GM23338 (cell line): ENCODE measurements around the gene PIGN. TPM values are rescaled to one million over a fixed set of nuclear protein-coding genes. Genes with fewer than 3 reads are reported as not detected.

Source experiments
- ATAC-seq: fragments of 200-7000 bp; cut with Tn5 transposase; 3 replicates; pipeline ENCODE4 v1.9.1; 2020
- DNase-seq: peaks from one replicate; pipeline ENCODE4 v3.0.0-alpha.2; 2015; ENCODE audit warnings: low spot score
- H2AFZ ChIP-seq: fragments of 200-600 bp; sonication (generic); 2 replicates; pipeline ENCODE4 v1.8.0; 2016; ENCODE audit warnings: antibody characterized with exemption, mild to moderate bottlenecking, moderate library complexity
- H3F3A ChIP-seq: fragments of 200-600 bp; sonication (generic); replicated peaks from 2 replicates; pipeline ENCODE4 v1.8.0; 2017; ENCODE audit warnings: antibody characterized with exemption, mixed run types, low read depth
- H3K27ac ChIP-seq: fragments of 200-600 bp; sonication (generic); 2 replicates; pipeline ENCODE4 v1.6.1; 2016; ENCODE audit warnings: low read depth
- H3K27me3 ChIP-seq: fragments of 200-600 bp; sonication (generic); 2 replicates; pipeline ENCODE4 v1.8.0; 2016; ENCODE audit warnings: mild to moderate bottlenecking, mixed run types, moderate library complexity; ENCODE audit not compliant: insufficient read depth
- H3K36me3 ChIP-seq: fragments of 200-600 bp; sonication (generic); 2 replicates; pipeline ENCODE4 v1.8.0; 2016; ENCODE audit warnings: mild to moderate bottlenecking; ENCODE audit not compliant: insufficient read depth
- H3K4me1 ChIP-seq: fragments of 200-600 bp; sonication (generic); 2 replicates; pipeline ENCODE4 v1.8.0; 2016; ENCODE audit warnings: mild to moderate bottlenecking, moderate library complexity; ENCODE audit not compliant: insufficient read depth
- H3K4me2 ChIP-seq: fragments of 200-600 bp; sonication (generic); 2 replicates; pipeline ENCODE4 v1.7.1; 2017; ENCODE audit warnings: mixed run types
- H3K4me3 ChIP-seq: fragments of 200-600 bp; sonication (generic); 2 replicates; pipeline ENCODE4 v1.6.1; 2016; ENCODE audit warnings: mixed run types
- H3K79me2 ChIP-seq: fragments of 200-600 bp; sonication (generic); replicated peaks from 2 replicates; pipeline ENCODE4 v1.8.0; 2017; ENCODE audit warnings: mild to moderate bottlenecking; ENCODE audit not compliant: insufficient read depth
- H3K9me2 ChIP-seq: fragments of 200-600 bp; sonication (generic); 2 replicates; pipeline ENCODE4 v1.8.0; 2017; ENCODE audit not compliant: insufficient read depth
- H4K20me1 ChIP-seq: fragments of 200-600 bp; sonication (generic); replicated peaks from 2 replicates; pipeline ENCODE4 v1.8.0; 2017; ENCODE audit warnings: mild to moderate bottlenecking; ENCODE audit not compliant: insufficient read depth
- H3K27ac Mint-ChIP-seq: 2 replicates; pipeline ENCODE4 v1.8.0; 2020; ENCODE audit warnings: inconsistent platforms, mild to moderate bottlenecking, moderate library complexity, mixed read lengths
- H3K27me3 Mint-ChIP-seq: 3 replicates; pipeline ENCODE4 v1.8.0; 2022; ENCODE audit warnings: low read depth, mild to moderate bottlenecking, moderate library complexity, mixed read lengths, inconsistent platforms; ENCODE audit not compliant: insufficient read depth, poor library complexity
- H3K36me3 Mint-ChIP-seq: 3 replicates; pipeline ENCODE4 v1.8.0; 2021; ENCODE audit warnings: low read depth, mild to moderate bottlenecking, inconsistent platforms, moderate library complexity, mixed read lengths
- H3K4me1 Mint-ChIP-seq: 3 replicates; pipeline ENCODE4 v1.8.0; 2020; ENCODE audit warnings: mild to moderate bottlenecking, inconsistent platforms, mixed read lengths
- H3K4me3 Mint-ChIP-seq: 3 replicates; pipeline ENCODE4 v1.8.0; 2021; ENCODE audit warnings: moderate library complexity, mild to moderate bottlenecking, inconsistent platforms, mixed read lengths
- H3K9me3 Mint-ChIP-seq: 3 replicates; pipeline ENCODE4 v1.8.0; 2020; ENCODE audit warnings: moderate library complexity, mild to moderate bottlenecking, inconsistent platforms, mixed read lengths
- CREB1 ChIP-seq: fragments of 250-450 bp; sonication (Bioruptor Pico); IDR thresholded peaks from 2 replicates; pipeline ENCODE4 v1.5.0; 2020; ENCODE audit warnings: low read depth, mild to moderate bottlenecking, moderate library complexity
- EZH2 ChIP-seq: fragments of 200-600 bp; sonication (generic); IDR thresholded peaks from one replicate; pipeline ENCODE4 v1.8.0; 2017; ENCODE audit warnings: antibody characterized with exemption, mild to moderate bottlenecking, low read depth; ENCODE audit not compliant: unreplicated experiment
- EZH2phosphoT487 ChIP-seq: fragments of 200-600 bp; sonication (generic); IDR thresholded peaks from one replicate; pipeline ENCODE4 v1.8.1; 2018; ENCODE audit warnings: antibody characterized with exemption; ENCODE audit not compliant: unreplicated experiment
- JUNB ChIP-seq: IDR thresholded peaks from one replicate; pipeline ENCODE4 v1.6.1; 2016; ENCODE audit warnings: antibody characterized with exemption; ENCODE audit not compliant: unreplicated experiment
- POLR2AphosphoS5 ChIP-seq: IDR thresholded peaks from 2 replicates; pipeline ENCODE4 v1.6.1; 2016; ENCODE audit warnings: antibody characterized with exemption, low read depth
- ZNF114 ChIP-seq: fragments of 250-450 bp; sonication (Bioruptor Pico); IDR thresholded peaks from 2 replicates; pipeline ENCODE4 v1.5.0; 2020; ENCODE audit warnings: mild to moderate bottlenecking, moderate library complexity
- ZNF331 ChIP-seq: fragments of 250-450 bp; sonication (Bioruptor Pico); IDR thresholded peaks from 2 replicates; pipeline ENCODE4 v1.5.0; 2020; ENCODE audit warnings: low read depth, mild to moderate bottlenecking, moderate library complexity
- polyA plus RNA-seq: library from polyadenylated mRNA; unstranded; fragments of >200 nt; fragmentation: Nextera tagmentation; extraction: Ambion mirVana; gene quantifications from 2 replicates; pipeline ENCODE4 v1.2.1, GENCODE V29; 2016
- total RNA-seq: library from RNA; depleted of rRNA; stranded (reverse); fragments of >200 nt; shearing (Covaris generic); gene quantifications from 2 replicates; pipeline ENCODE4 v1.2.3, GENCODE V29; 2014
- TF ChIP-seq, protein P1 (sequence below): IDR thresholded peaks from one replicate; pipeline ENCODE4 v1.6.1; 2018; ENCODE audit warnings: antibody characterized with exemption; ENCODE audit not compliant: unreplicated experiment
- TF ChIP-seq, protein P2 (sequence below), 2 experiments: fragments of 200-600 bp in 1 of 2; sonication (generic) in 1 of 2; conservative IDR thresholded peaks; 2 replicates each; pipeline versions ENCODE4 v1.5.1 to v1.6.1; 2016 to 2017; ENCODE audit warnings: antibody characterized with exemption in 2 of 2, low read depth in 2 of 2, mild to moderate bottlenecking in 2 of 2, moderate library complexity in 1 of 2
- TF ChIP-seq, protein P3 (sequence below): IDR thresholded peaks from 2 replicates; pipeline ENCODE4 v1.6.1; 2016; ENCODE audit warnings: antibody characterized with exemption
- TF ChIP-seq, protein P4 (sequence below): fragments of 250-450 bp; sonication (Bioruptor Pico); IDR thresholded peaks from 2 replicates; pipeline ENCODE4 v1.5.0; 2020; ENCODE audit warnings: mild to moderate bottlenecking, moderate library complexity

The PIGN gene
- total and polyA plus RNA-seq, 2 experiments from 2014 or later = 9.4 to 33.0 TPM

DNA sequence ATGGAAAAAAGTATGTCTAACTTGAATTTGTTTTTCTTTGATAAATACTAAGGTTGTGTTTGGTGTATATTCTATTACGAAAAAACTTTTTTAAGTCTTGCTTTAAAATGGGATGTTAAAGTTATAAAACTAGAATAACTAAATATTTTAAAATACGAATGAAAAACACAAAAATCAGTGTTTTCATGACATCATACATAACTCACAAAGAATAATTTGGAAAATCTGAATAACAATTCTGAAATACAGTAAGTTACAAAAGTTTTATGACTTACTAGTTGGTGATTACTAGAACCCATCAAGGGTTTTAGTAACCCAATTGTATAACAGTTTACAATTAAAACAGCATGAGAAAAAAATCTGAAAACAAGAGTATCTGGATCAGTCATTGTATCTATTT lies 61.2 kb downstream of the PIGN start:
- no peaks in the 10 kb centered on the region for H3K9me3 Mint-ChIP-seq
- peaks cover 6% of the 10 kb centered on the region; the same call in 2 of the 3 replicates for H3K4me1 Mint-ChIP-seq
- Histone ChIP-seq H3F3A (no peaks in the 10 kb centered on the region), H3K79me2 (no peaks in the 10 kb centered on the region), H3K4me1 (no peaks in the 10 kb centered on the region), H3K4me2 (no peak overlapping the region), H3K9me2 (no peaks in the 10 kb centered on the region), H3K27ac (no peak overlapping the region), H3K4me3 (no peak overlapping the region), H3K36me3 (no peaks in the 10 kb centered on the region), H3K27me3 (no peaks in the 10 kb centered on the region), H4K20me1 (no peaks in the 10 kb centered on the region), H2AFZ (no peak overlapping the region)
- TF ChIP-seq CREB1 (no peak), EZH2phosphoT487 (no peak), ZNF114 (CRISPR knock-in tag) (no peak), POLR2AphosphoS5 (no peak), JUNB (no peak), EZH2 (no peak), ZNF331 (no peak)
- TF ChIP-seq, protein P1, sequence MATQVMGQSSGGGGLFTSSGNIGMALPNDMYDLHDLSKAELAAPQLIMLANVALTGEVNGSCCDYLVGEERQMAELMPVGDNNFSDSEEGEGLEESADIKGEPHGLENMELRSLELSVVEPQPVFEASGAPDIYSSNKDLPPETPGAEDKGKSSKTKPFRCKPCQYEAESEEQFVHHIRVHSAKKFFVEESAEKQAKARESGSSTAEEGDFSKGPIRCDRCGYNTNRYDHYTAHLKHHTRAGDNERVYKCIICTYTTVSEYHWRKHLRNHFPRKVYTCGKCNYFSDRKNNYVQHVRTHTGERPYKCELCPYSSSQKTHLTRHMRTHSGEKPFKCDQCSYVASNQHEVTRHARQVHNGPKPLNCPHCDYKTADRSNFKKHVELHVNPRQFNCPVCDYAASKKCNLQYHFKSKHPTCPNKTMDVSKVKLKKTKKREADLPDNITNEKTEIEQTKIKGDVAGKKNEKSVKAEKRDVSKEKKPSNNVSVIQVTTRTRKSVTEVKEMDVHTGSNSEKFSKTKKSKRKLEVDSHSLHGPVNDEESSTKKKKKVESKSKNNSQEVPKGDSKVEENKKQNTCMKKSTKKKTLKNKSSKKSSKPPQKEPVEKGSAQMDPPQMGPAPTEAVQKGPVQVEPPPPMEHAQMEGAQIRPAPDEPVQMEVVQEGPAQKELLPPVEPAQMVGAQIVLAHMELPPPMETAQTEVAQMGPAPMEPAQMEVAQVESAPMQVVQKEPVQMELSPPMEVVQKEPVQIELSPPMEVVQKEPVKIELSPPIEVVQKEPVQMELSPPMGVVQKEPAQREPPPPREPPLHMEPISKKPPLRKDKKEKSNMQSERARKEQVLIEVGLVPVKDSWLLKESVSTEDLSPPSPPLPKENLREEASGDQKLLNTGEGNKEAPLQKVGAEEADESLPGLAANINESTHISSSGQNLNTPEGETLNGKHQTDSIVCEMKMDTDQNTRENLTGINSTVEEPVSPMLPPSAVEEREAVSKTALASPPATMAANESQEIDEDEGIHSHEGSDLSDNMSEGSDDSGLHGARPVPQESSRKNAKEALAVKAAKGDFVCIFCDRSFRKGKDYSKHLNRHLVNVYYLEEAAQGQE = no peak
- TF ChIP-seq, protein P2, sequence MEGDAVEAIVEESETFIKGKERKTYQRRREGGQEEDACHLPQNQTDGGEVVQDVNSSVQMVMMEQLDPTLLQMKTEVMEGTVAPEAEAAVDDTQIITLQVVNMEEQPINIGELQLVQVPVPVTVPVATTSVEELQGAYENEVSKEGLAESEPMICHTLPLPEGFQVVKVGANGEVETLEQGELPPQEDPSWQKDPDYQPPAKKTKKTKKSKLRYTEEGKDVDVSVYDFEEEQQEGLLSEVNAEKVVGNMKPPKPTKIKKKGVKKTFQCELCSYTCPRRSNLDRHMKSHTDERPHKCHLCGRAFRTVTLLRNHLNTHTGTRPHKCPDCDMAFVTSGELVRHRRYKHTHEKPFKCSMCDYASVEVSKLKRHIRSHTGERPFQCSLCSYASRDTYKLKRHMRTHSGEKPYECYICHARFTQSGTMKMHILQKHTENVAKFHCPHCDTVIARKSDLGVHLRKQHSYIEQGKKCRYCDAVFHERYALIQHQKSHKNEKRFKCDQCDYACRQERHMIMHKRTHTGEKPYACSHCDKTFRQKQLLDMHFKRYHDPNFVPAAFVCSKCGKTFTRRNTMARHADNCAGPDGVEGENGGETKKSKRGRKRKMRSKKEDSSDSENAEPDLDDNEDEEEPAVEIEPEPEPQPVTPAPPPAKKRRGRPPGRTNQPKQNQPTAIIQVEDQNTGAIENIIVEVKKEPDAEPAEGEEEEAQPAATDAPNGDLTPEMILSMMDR (conservative IDR thresholded peaks at IDR 0.05; ENCODE audit: low read depth in 2 of 2) = no peak
- TF ChIP-seq, protein P3, sequence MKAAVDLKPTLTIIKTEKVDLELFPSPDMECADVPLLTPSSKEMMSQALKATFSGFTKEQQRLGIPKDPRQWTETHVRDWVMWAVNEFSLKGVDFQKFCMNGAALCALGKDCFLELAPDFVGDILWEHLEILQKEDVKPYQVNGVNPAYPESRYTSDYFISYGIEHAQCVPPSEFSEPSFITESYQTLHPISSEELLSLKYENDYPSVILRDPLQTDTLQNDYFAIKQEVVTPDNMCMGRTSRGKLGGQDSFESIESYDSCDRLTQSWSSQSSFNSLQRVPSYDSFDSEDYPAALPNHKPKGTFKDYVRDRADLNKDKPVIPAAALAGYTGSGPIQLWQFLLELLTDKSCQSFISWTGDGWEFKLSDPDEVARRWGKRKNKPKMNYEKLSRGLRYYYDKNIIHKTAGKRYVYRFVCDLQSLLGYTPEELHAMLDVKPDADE = no peak
- TF ChIP-seq, protein P4, sequence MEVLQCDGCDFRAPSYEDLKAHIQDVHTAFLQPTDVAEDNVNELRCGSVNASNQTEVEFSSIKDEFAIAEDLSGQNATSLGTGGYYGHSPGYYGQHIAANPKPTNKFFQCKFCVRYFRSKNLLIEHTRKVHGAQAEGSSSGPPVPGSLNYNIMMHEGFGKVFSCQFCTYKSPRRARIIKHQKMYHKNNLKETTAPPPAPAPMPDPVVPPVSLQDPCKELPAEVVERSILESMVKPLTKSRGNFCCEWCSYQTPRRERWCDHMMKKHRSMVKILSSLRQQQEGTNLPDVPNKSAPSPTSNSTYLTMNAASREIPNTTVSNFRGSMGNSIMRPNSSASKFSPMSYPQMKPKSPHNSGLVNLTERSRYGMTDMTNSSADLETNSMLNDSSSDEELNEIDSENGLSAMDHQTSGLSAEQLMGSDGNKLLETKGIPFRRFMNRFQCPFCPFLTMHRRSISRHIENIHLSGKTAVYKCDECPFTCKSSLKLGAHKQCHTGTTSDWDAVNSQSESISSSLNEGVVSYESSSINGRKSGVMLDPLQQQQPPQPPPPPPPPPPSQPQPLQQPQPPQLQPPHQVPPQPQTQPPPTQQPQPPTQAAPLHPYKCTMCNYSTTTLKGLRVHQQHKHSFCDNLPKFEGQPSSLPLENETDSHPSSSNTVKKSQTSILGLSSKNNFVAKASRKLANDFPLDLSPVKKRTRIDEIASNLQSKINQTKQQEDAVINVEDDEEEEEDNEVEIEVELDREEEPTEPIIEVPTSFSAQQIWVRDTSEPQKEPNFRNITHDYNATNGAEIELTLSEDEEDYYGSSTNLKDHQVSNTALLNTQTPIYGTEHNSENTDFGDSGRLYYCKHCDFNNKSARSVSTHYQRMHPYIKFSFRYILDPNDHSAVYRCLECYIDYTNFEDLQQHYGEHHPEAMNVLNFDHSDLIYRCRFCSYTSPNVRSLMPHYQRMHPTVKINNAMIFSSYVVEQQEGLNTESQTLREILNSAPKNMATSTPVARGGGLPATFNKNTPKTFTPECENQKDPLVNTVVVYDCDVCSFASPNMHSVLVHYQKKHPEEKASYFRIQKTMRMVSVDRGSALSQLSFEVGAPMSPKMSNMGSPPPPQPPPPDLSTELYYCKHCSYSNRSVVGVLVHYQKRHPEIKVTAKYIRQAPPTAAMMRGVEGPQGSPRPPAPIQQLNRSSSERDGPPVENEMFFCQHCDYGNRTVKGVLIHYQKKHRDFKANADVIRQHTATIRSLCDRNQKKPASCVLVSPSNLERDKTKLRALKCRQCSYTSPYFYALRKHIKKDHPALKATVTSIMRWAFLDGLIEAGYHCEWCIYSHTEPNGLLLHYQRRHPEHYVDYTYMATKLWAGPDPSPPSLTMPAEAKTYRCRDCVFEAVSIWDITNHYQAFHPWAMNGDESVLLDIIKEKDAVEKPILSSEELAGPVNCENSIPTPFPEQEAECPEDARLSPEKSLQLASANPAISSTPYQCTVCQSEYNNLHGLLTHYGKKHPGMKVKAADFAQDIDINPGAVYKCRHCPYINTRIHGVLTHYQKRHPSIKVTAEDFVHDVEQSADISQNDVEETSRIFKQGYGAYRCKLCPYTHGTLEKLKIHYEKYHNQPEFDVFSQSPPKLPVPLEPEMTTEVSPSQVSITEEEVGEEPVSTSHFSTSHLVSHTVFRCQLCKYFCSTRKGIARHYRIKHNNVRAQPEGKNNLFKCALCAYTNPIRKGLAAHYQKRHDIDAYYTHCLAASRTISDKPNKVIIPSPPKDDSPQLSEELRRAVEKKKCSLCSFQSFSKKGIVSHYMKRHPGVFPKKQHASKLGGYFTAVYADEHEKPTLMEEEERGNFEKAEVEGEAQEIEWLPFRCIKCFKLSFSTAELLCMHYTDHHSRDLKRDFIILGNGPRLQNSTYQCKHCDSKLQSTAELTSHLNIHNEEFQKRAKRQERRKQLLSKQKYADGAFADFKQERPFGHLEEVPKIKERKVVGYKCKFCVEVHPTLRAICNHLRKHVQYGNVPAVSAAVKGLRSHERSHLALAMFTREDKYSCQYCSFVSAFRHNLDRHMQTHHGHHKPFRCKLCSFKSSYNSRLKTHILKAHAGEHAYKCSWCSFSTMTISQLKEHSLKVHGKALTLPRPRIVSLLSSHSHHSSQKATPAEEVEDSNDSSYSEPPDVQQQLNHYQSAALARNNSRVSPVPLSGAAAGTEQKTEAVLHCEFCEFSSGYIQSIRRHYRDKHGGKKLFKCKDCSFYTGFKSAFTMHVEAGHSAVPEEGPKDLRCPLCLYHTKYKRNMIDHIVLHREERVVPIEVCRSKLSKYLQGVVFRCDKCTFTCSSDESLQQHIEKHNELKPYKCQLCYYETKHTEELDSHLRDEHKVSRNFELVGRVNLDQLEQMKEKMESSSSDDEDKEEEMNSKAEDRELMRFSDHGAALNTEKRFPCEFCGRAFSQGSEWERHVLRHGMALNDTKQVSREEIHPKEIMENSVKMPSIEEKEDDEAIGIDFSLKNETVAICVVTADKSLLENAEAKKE (CRISPR knock-in tag) = no peak
- no peaks in the 10 kb centered on the region for H3K36me3 Mint-ChIP-seq
- ATAC-seq (no peak), DNase-seq (no peak)
- no peak overlapping the region for H3K27ac Mint-ChIP-seq
- no peaks in the 10 kb centered on the region for H3K27me3 Mint-ChIP-seq
- H3K4me3 Mint-ChIP-seq = no peak overlapping the region
